Chondrocyte (in vitro differentiated cells): ENCODE data around the gene TUBA3C. TPM values are rescaled to one million over a fixed set of nuclear protein-coding genes. Genes with fewer than 3 reads are reported as not detected.

ENCODE experiments used
- DNase-seq: peaks from one replicate; pipeline ENCODE4 v3.0.0; 2021; ENCODE audit warnings: mixed read lengths, low spot score
- H3K27ac Mint-ChIP-seq: one replicate; pipeline ENCODE4 v1.8.0; 2021; ENCODE audit warnings: mild to moderate bottlenecking, moderate library complexity, mixed read lengths; ENCODE audit not compliant: unreplicated experiment
- H3K27me3 Mint-ChIP-seq: 2 replicates; pipeline ENCODE4 v1.8.0; 2021; ENCODE audit warnings: low read depth, mixed read lengths
- H3K36me3 Mint-ChIP-seq: 2 replicates; pipeline ENCODE4 v1.8.0; 2021; ENCODE audit warnings: low read depth, mixed read lengths
- H3K4me1 Mint-ChIP-seq: 2 replicates; pipeline ENCODE4 v1.8.0; 2021; ENCODE audit warnings: low read depth, mild to moderate bottlenecking, mixed read lengths
- H3K4me3 Mint-ChIP-seq: one replicate; pipeline ENCODE4 v1.8.0; 2021; ENCODE audit warnings: mild to moderate bottlenecking, moderate library complexity, mixed read lengths; ENCODE audit not compliant: unreplicated experiment
- H3K9me3 Mint-ChIP-seq: 2 replicates; pipeline ENCODE4 v1.8.0; 2021; ENCODE audit warnings: low read depth, mixed read lengths
- CTCF ChIP-seq: fragments of 200-600 bp; sonication (generic); IDR thresholded peaks from 2 replicates; pipeline ENCODE4 v1.5.0; 2021; ENCODE audit warnings: antibody characterized with exemption, mild to moderate bottlenecking, moderate library complexity
- total RNA-seq: library from RNA; stranded (reverse); gene quantifications from 3 replicates; pipeline ENCODE4 v1.2.1, GENCODE V29; 2021

Gene TUBA3C
- total RNA-seq, 1 donor from 2014 or later, result not detected

- TF ChIP-seq CTCF, result no peak
- Mint-ChIP-seq H3K4me3 (no peak overlapping the region), H3K4me1 (no peaks in the 10 kb centered on the region), H3K9me3 (peaks cover 41% of the 10 kb centered on the region), H3K27ac (no peak overlapping the region), H3K36me3 (peaks cover 2% of the 10 kb centered on the region), H3K27me3 (no peaks in the 10 kb centered on the region)
- peak; percentile 46 for DNase-seq
These were observed 21.7 kb downstream of the TUBA3C start for GRCh38 chr13:19159761-19160420.

- H3K36me3 Mint-ChIP-seq, result peaks cover 2% of the 10 kb centered on the region
- no peaks in the 10 kb centered on the region for H3K27me3 Mint-ChIP-seq
- no peak overlapping the region for H3K27ac Mint-ChIP-seq
- no peak for TF ChIP-seq CTCF
- no peak for DNase-seq
- no peaks in the 10 kb centered on the region for H3K4me1 Mint-ChIP-seq
- H3K4me3 Mint-ChIP-seq, result no peak overlapping the region
- H3K9me3 Mint-ChIP-seq, result peaks cover 43% of the 10 kb centered on the region
These were observed 22.4 kb downstream of the TUBA3C start for GRCh38 chr13:19159181-19159580.

- DNase-seq, result no peak
- H3K4me1 Mint-ChIP-seq, result no peaks in the 10 kb centered on the region
- H3K4me3 Mint-ChIP-seq, result no peak overlapping the region
- H3K27ac Mint-ChIP-seq, result no peak overlapping the region
- H3K27me3 Mint-ChIP-seq, result no peaks in the 10 kb centered on the region
- H3K36me3 Mint-ChIP-seq, result peaks cover 2% of the 10 kb centered on the region
- peaks cover 40% of the 10 kb centered on the region for H3K9me3 Mint-ChIP-seq
- no peak for TF ChIP-seq CTCF
These were observed 23.0 kb downstream of the TUBA3C start for GRCh38 chr13:19158526-19159174.

- Mint-ChIP-seq H3K4me1 (no peaks in the 10 kb centered on the region), H3K27me3 (no peaks in the 10 kb centered on the region), H3K4me3 (no peak overlapping the region), H3K27ac (no peak overlapping the region), H3K9me3 (peaks cover 35% of the 10 kb centered on the region), H3K36me3 (no peaks in the 10 kb centered on the region)
- TF ChIP-seq CTCF, result no peak
- DNase-seq, result no peak
These were observed 23.6 kb downstream of the TUBA3C start for GRCh38 chr13:19158006-19158405.

GRCh38 chr13:19157461-19157860, 24.2 kb downstream of the TUBA3C start:
- Mint-ChIP-seq H3K4me3 (no peak overlapping the region), H3K27me3 (no peaks in the 10 kb centered on the region), H3K9me3 (peaks cover 33% of the 10 kb centered on the region), H3K27ac (no peak overlapping the region), H3K36me3 (no peaks in the 10 kb centered on the region), H3K4me1 (no peaks in the 10 kb centered on the region)
- DNase-seq, result no peak
- no peak for TF ChIP-seq CTCF
